Mucosa of descending colon (tissue), 3 donors: ENCODE data around the gene ZBTB17. TPM values are rescaled to one million over a fixed set of nuclear protein-coding genes. Genes with fewer than 3 reads are reported as not detected.

Source experiments
- ATAC-seq: fragments of 200-7000 bp; cut with Tn5 transposase; one replicate; pipeline ENCODE4 v1.9.1; 2020; ENCODE audit warnings: mild to moderate bottlenecking, moderate library complexity
- DNase-seq, 3 donors: peaks; one replicate each; pipeline ENCODE4 v3.0.0-alpha.2; 2020
- H3K36me3 ChIP-seq: fragments of 200-600 bp; one replicate; pipeline ENCODE4 v1.8.0; 2021; ENCODE audit warnings: low read depth, mild to moderate bottlenecking
- H3K4me1 ChIP-seq: fragments of 200-600 bp; one replicate; pipeline ENCODE4 v1.8.0; 2021; ENCODE audit warnings: low read depth, mild to moderate bottlenecking
- H3K4me3 ChIP-seq: fragments of 200-600 bp; one replicate; pipeline ENCODE4 v1.8.0; 2021; ENCODE audit warnings: mild to moderate bottlenecking
- H3K9me3 ChIP-seq: fragments of 200-600 bp; one replicate; pipeline ENCODE4 v1.8.0; 2021; ENCODE audit warnings: mild to moderate bottlenecking
- CTCF ChIP-seq: fragments of 200-600 bp; IDR thresholded peaks from one replicate; pipeline ENCODE4 v1.8.0; 2022; ENCODE audit warnings: antibody characterized with exemption, mild to moderate bottlenecking
- intact Hi-C, 2 donors: fragments of 100-400 bp; cut with DNase I in 1 of 2; cut with micrococcal nuclease in 1 of 2; formaldehyde crosslinking; loops; one replicate each; pipeline versions ENCODE4 v1.11.0 to v1.11.1; 2022; cut with DNase I, micrococcal nuclease
- total RNA-seq, 3 donors: library from RNA; stranded (reverse); fragmentation: NEBNext Ultra II Directional in 2 of 3; extraction: Animal tissue kit (Norgen Biotek cat#: 25700) in 2 of 3; gene quantifications; one replicate each; pipeline versions ENCODE4 v1.2.1 to v1.2.4, GENCODE V29; 2021 to 2023
- donor health status: DM: no; HTN: no; CAD: no; lungs with moderate emphysema.
- donor health status: DM: no; HTN: no; CAD: no.
- donor health status: DM: no; HTN: yes; CAD: no.

Gene ZBTB17
- total RNA-seq, 3 donors from 2014 or later = 29.2 to 40.8 (median 34.6) TPM

- no peak for TF ChIP-seq CTCF
- Histone ChIP-seq H3K4me3 (no peak overlapping the region), H3K9me3 (no peaks in the 10 kb centered on the region), H3K36me3 (no peaks in the 10 kb centered on the region), H3K4me1 (no peaks in the 10 kb centered on the region)
- DNase-seq (no peak), ATAC-seq (no peak)
- intact Hi-C loops = no loop called here
Measured at GRCh38 chr1:16020325-16020724, 44.4 kb upstream of the ZBTB17 start.

- H3K9me3 ChIP-seq = no peaks in the 10 kb centered on the region
- no peak for TF ChIP-seq CTCF
- H3K36me3 ChIP-seq = no peaks in the 10 kb centered on the region
- no peaks in the 10 kb centered on the region for H3K4me1 ChIP-seq
- DNase-seq = no peak
- ATAC-seq = no peak
- no peak overlapping the region for H3K4me3 ChIP-seq
- intact Hi-C loops = no loop called here
Measured at GRCh38 chr1:16019644-16020277, 43.9 kb upstream of the ZBTB17 start.

- Histone ChIP-seq H3K4me1 (peaks cover 1% of the 10 kb centered on the region), H3K36me3 (no peaks in the 10 kb centered on the region), H3K4me3 (no peak overlapping the region), H3K9me3 (no peaks in the 10 kb centered on the region)
- no peak for TF ChIP-seq CTCF
- ATAC-seq (no peak), DNase-seq (no peak)
- intact Hi-C loops = no loop called here
Measured at GRCh38 chr1:16018749-16019643, 43.1 kb upstream of the ZBTB17 start.

GRCh38 chr1:16018308-16018707 is 42.4 kb upstream of the ZBTB17 start:
- ATAC-seq (no peak), DNase-seq (no peak)
- intact Hi-C loops = no loop called here
- no peak overlapping the region for H3K4me3 ChIP-seq
- peaks cover 7% of the 10 kb centered on the region for H3K4me1 ChIP-seq
- TF ChIP-seq CTCF = no peak
- no peaks in the 10 kb centered on the region for H3K9me3 ChIP-seq
- H3K36me3 ChIP-seq = no peaks in the 10 kb centered on the region

- intact Hi-C loops = no loop called here
- Histone ChIP-seq H3K4me1 (peaks cover 12% of the 10 kb centered on the region), H3K4me3 (no peak within 1 kb of the TSS), H3K9me3 (no peaks in the 10 kb centered on the region), H3K36me3 (no peaks in the 10 kb centered on the region)
- ATAC-seq (peak; percentile 2), DNase-seq (peak; percentile 47 to 70 (median 60))
- TF ChIP-seq CTCF = no peak
Measured at GRCh38 chr1:16017461-16018303, 41.8 kb upstream of the ZBTB17 start, which contains the start of gene HSPB7. HSPB7 (minus strand) TSS chr1:16018043; CDS start chr1:16017963, 80 bp downstream.
